Body of pancreas (tissue), 4 donors: ENCODE results near the gene TIAM1. TPM values are rescaled to one million over a fixed set of nuclear protein-coding genes. Genes with fewer than 3 reads are reported as not detected.

Source experiments
- ATAC-seq: fragments of 150-250 bp; one replicate; pipeline ENCODE4 v1.9.1; 2016
- DNase-seq, 4 donors: peaks; one replicate each; pipeline ENCODE4 v3.0.0-alpha.2; 2019
- H3K27ac ChIP-seq, 4 donors: fragments of 200-600 bp; sonication (generic); 1 replicate in 3 of 4; 2 replicates in 1 of 4; pipeline versions ENCODE4 v1.5.1 to v1.6.1; 2016 to 2019; ENCODE audit warnings: mild to moderate bottlenecking in 1 of 4, mixed read lengths in 1 of 4, moderate library complexity in 1 of 4
- H3K27me3 ChIP-seq, 2 donors: fragments of 200-600 bp; sonication (generic); one replicate each; pipeline ENCODE4 v1.6.0; 2016; ENCODE audit warnings: mild to moderate bottlenecking in 1 of 2
- H3K36me3 ChIP-seq, 2 donors: fragments of 200-600 bp; sonication (generic); replicated peaks in 1 of 2; 2 replicates each; pipeline ENCODE4 v1.5.1; 2016; ENCODE audit warnings: low read depth in 2 of 2; ENCODE audit not compliant: insufficient read depth in 1 of 2
- H3K4me1 ChIP-seq: fragments of 200-600 bp; sonication (generic); one replicate; pipeline ENCODE4 v1.6.0; 2016
- H3K4me3 ChIP-seq, 2 donors: fragments of 200-600 bp; sonication (generic); 1 replicate in 1 of 2; 2 replicates in 1 of 2; pipeline ENCODE4 v1.5.1; 2016 to 2019
- H3K9me3 ChIP-seq, 3 donors: fragments of 200-600 bp; sonication (generic); 1 replicate in 2 of 3; 2 replicates in 1 of 3; pipeline ENCODE4 v1.5.1; 2016
- POLR2A ChIP-seq, 3 donors: fragments of 450-650 bp; IDR thresholded peaks; one replicate each; pipeline ENCODE4 v1.6.1; 2016; ENCODE audit warnings: antibody characterized with exemption in 3 of 3, mild to moderate bottlenecking in 2 of 3
- WGBS, 2 donors: methylation state at CpG; one replicate each; pipeline ENCODE4 v1.1.5; 2017; 5-methylcytosine and 5-hydroxymethylcytosine counted together
- intact Hi-C: fragments of 100-400 bp; cut with DNase I; formaldehyde crosslinking; loops from one replicate; pipeline ENCODE4 v1.15.1; 2023
- total RNA-seq, 2 donors: library from RNA; depleted of rRNA; stranded (reverse); fragments of >200 nt; gene quantifications; one replicate each; pipeline ENCODE4 v1.1.0, GENCODE V29; 2016
- TF ChIP-seq, protein P1 (sequence below), 7 experiments: fragments of 450-650 bp in 4 of 7; fragments of 200-600 bp in 3 of 7; sonication (generic) in 3 of 7; IDR thresholded peaks; one replicate each; pipeline ENCODE4 v1.5.1; 2016 to 2019; ENCODE audit warnings: antibody characterized with exemption in 7 of 7

Gene TIAM1
- total RNA-seq, 2 donors from 2014 or later: 3.6 to 8.8 TPM

DNA sequence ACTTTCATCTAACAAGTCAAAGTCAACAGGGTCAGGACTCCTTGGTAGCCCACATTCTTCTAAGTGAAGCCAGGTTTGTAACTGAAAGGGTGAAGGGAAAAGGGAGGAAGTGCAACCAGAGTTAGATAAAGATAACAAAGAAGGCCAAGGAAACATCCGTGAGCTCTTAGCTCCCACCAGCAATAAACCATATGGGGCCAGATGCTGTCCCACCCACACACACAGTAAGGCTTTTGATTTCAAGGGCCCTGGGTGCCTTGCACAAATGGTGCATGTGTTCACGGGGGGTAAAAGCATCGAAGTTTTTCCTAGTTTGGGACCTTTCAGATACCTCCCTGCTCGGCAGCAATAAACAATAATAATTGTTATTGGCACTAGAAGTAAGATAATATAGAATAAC is 5.1 kb upstream of the TIAM1 start:
- Histone ChIP-seq H3K27ac (no peak overlapping the region), H3K27me3 (no peaks in the 10 kb centered on the region), H3K4me3 (no peak overlapping the region), H3K4me1 (no peaks in the 10 kb centered on the region), H3K9me3 (no peaks in the 10 kb centered on the region), H3K36me3 (no peaks in the 10 kb centered on the region)
- TF ChIP-seq POLR2A (IDR thresholded peaks at IDR 0.05): no peak
- TF ChIP-seq, protein P1, sequence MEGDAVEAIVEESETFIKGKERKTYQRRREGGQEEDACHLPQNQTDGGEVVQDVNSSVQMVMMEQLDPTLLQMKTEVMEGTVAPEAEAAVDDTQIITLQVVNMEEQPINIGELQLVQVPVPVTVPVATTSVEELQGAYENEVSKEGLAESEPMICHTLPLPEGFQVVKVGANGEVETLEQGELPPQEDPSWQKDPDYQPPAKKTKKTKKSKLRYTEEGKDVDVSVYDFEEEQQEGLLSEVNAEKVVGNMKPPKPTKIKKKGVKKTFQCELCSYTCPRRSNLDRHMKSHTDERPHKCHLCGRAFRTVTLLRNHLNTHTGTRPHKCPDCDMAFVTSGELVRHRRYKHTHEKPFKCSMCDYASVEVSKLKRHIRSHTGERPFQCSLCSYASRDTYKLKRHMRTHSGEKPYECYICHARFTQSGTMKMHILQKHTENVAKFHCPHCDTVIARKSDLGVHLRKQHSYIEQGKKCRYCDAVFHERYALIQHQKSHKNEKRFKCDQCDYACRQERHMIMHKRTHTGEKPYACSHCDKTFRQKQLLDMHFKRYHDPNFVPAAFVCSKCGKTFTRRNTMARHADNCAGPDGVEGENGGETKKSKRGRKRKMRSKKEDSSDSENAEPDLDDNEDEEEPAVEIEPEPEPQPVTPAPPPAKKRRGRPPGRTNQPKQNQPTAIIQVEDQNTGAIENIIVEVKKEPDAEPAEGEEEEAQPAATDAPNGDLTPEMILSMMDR (IDR thresholded peaks at IDR 0.05): no peak
- DNase-seq (no peak), ATAC-seq (no peak)
- WGBS, 2 donors: 52 to 56% methylated on average over 4 of the region's 4 CpGs
- intact Hi-C loops: no loop called here

DNA sequence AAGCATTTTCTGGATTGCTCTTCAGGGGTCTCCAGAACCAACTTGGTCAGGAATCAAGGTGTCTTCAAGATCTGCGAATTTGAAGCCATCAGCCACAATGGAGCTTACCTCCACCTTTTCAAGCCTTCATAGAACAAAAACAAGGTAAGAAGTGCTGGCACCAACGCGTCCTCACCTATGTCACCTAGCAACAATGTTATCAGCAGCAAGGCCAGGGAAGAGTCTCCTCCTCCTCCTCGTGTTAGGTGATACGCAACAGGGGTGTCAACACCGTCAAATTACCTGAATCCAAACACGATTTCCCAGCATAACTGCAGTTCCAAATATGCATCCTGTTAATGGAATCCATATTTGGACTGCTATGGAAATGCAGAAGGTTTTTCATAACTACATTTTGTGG is 4.1 kb upstream of the TIAM1 start:
- no peak for TF ChIP-seq POLR2A (IDR thresholded peaks at IDR 0.05)
- TF ChIP-seq, protein P1 (IDR thresholded peaks at IDR 0.05): no peak
- Histone ChIP-seq H3K9me3 (no peaks in the 10 kb centered on the region), H3K27ac (no peak overlapping the region), H3K4me3 (no peak overlapping the region), H3K27me3 (no peaks in the 10 kb centered on the region), H3K4me1 (peaks cover 8% of the 10 kb centered on the region), H3K36me3 (no peaks in the 10 kb centered on the region)
- ATAC-seq (no peak), DNase-seq (no peak)
- 43 to 44% methylated on average over 7 of the region's 7 CpGs for WGBS, 2 donors
- intact Hi-C loops: no loop called here

DNA sequence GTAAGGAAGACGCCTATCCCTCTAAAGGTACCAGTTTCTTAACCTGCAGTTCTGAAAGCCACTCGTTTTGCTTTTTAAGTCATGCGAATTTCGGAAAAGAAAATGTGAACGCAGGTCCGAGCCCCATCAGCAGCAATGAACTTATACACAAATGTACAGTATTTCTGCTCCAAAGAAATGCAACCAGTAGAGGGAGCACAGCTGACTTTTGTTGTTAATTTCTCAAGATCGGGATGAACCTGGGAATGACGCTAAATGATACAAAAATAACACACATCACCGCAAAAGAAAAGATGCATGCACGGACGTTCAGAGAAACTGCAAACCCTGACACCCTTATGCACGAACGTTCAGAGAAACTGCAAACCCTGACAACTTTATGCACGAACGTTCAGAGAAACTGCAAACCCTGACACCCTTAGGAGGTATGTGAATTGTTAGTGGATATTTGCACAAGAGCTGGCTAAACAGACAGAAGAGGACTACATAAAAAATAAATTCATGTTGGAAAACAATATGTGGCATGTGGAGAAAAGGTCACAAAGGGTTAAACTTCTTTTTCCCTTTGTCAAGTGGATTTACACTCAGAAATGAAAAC is 3.5 kb upstream of the TIAM1 start:
- intact Hi-C loops: no loop called here
- ATAC-seq (no peak), DNase-seq (no peak)
- Histone ChIP-seq H3K4me3 (no peak overlapping the region), H3K27me3 (no peaks in the 10 kb centered on the region), H3K36me3 (no peaks in the 10 kb centered on the region), H3K9me3 (no peaks in the 10 kb centered on the region), H3K27ac (no peak overlapping the region), H3K4me1 (peaks cover 11% of the 10 kb centered on the region)
- TF ChIP-seq POLR2A (IDR thresholded peaks at IDR 0.05): no peak
- TF ChIP-seq, protein P1 (IDR thresholded peaks at IDR 0.05): peak in 6 of 7 experiments; percentile 15 to 46 (median 32)
- 31 to 33% methylated on average over 15 of the region's 15 CpGs for WGBS, 2 donors

DNA sequence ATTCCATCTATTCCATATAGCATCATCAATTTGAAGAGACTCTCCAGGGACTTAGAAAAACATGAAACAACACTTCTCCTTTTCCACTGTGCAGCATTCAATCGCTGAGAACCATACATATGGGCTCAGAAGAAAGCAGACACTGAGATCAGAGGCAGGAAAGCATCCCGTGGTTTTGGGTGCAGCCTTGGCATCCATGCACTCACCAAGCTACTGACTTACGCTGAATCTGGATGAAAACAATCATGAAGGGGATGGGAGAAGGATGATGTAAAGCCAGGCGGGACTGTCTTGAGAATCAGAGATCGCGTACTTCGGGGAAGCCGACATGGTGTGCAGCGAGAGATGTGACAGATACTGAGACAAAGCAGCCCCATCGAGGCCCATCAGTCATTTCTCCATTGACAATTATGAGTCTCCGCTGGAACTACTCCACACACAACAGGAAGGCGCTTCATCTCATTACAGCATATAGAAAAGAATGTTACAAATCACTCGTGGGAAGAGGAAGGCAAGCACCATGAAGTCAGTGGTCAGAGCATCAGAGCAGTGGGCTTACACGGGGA is 2.3 kb upstream of the TIAM1 start:
- ATAC-seq (no peak), DNase-seq (no peak)
- WGBS, 2 donors: 62 to 64% methylated on average over 14 of the region's 14 CpGs
- Histone ChIP-seq H3K27me3 (no peaks in the 10 kb centered on the region), H3K4me1 (peaks cover 11% of the 10 kb centered on the region), H3K4me3 (no peak overlapping the region), H3K36me3 (no peaks in the 10 kb centered on the region), H3K27ac (no peak overlapping the region), H3K9me3 (no peaks in the 10 kb centered on the region)
- TF ChIP-seq, protein P1 (IDR thresholded peaks at IDR 0.05): no peak
- no peak for TF ChIP-seq POLR2A (IDR thresholded peaks at IDR 0.05)
- intact Hi-C loops: no loop called here

DNA sequence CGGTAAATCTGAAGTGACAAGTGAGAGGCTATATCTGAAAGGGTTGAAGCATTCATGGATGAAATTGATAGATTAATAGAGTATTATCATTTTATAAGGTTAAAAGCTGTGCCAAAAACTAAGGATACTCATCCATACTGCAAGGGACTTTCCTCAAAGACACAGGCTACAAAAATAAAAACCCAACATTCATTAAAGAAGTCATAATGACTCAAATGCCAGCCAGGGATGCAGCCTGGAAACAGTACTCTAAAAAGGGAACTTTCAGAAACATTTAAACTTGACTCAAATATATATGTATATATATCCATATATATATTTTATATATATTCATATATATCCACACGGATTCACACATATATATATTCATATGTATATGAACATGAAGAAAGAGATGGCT is 1.1 kb upstream of the TIAM1 start:
- Histone ChIP-seq H3K9me3 (no peaks in the 10 kb centered on the region), H3K4me1 (peaks cover 11% of the 10 kb centered on the region), H3K27ac (no peak overlapping the region), H3K36me3 (no peaks in the 10 kb centered on the region), H3K27me3 (no peaks in the 10 kb centered on the region), H3K4me3 (no peak overlapping the region)
- TF ChIP-seq, protein P1 (IDR thresholded peaks at IDR 0.05): no peak
- no peak for TF ChIP-seq POLR2A (IDR thresholded peaks at IDR 0.05)
- ATAC-seq (no peak), DNase-seq (no peak)
- intact Hi-C loops: no loop called here
- WGBS, 2 donors: 48 to 51% methylated on average over 2 of the region's 2 CpGs
